Neural cell (in vitro differentiated cells): Measurements from ENCODE around the gene WNT7B. TPM values are rescaled to one million over a fixed set of nuclear protein-coding genes. Genes with fewer than 3 reads are reported as not detected.
A peak's percentile ranks its signal among the peaks of the same experiment; 100 is the strongest.

Experiments
- H2AFZ ChIP-seq: fragments of 200-600, 300-800 bp; sonication (generic), shearing (Covaris generic); 2 replicates; pipeline ENCODE4 v1.6.0; 2014; ENCODE audit warnings: low read depth, mild to moderate bottlenecking, antibody characterized with exemption, low read length, moderate library complexity
- H3F3A ChIP-seq: fragments of 200-600 bp; shearing (Covaris generic); 2 replicates; pipeline ENCODE4 v1.6.1; 2016; ENCODE audit warnings: mild to moderate bottlenecking, moderate library complexity, mixed read lengths, antibody characterized with exemption, low read length; ENCODE audit not compliant: insufficient read depth, poor library complexity, severe bottlenecking
- H3K27ac ChIP-seq: fragments of 200-600, 300-800 bp; sonication (generic), shearing (Covaris generic); 2 replicates; pipeline ENCODE4 v1.5.1; 2014; ENCODE audit warnings: mild to moderate bottlenecking, low read length, moderate library complexity
- H3K27me3 ChIP-seq: fragments of 300-800, 200-600 bp; sonication (generic), shearing (Covaris generic); 2 replicates; pipeline ENCODE4 v1.6.0; 2014; ENCODE audit warnings: mild to moderate bottlenecking, low read depth, low read length, moderate library complexity; ENCODE audit not compliant: insufficient read depth
- H3K36me3 ChIP-seq: fragments of 300-800, 200-600 bp; sonication (generic), shearing (Covaris generic); 2 replicates; pipeline ENCODE4 v1.5.1; 2014; ENCODE audit warnings: mild to moderate bottlenecking, antibody characterized with exemption, low read length, moderate library complexity; ENCODE audit not compliant: insufficient read depth
- H3K4me2 ChIP-seq: fragments of 300-800, 200-600 bp; sonication (generic), shearing (Covaris generic); 2 replicates; pipeline ENCODE4 v1.6.0; 2014; ENCODE audit warnings: mild to moderate bottlenecking, low read length
- H3K4me3 ChIP-seq: fragments of 300-800, 200-600 bp; sonication (generic), shearing (Covaris generic); 2 replicates; pipeline ENCODE4 v1.5.1; 2014; ENCODE audit warnings: mild to moderate bottlenecking, low read length, moderate library complexity
- H3K79me2 ChIP-seq: fragments of 200-600 bp; shearing (Covaris generic); replicated peaks from 2 replicates; pipeline ENCODE4 v1.6.0; 2014; ENCODE audit warnings: mild to moderate bottlenecking, low read length, moderate library complexity; ENCODE audit not compliant: insufficient read depth
- H3K9ac ChIP-seq: fragments of 300-800, 200-600 bp; sonication (generic), shearing (Covaris generic); 2 replicates; pipeline ENCODE4 v1.6.1; 2016; ENCODE audit warnings: mild to moderate bottlenecking, low read length, mixed read lengths
- H3K9me2 ChIP-seq: fragments of 200-600 bp; shearing (Covaris generic); 2 replicates; pipeline ENCODE4 v1.6.1; 2016; ENCODE audit warnings: mild to moderate bottlenecking, low read length, mixed read lengths; ENCODE audit not compliant: insufficient read depth
- H3K9me3 ChIP-seq: fragments of 200-600, 300-800 bp; sonication (generic), shearing (Covaris generic); 2 replicates; pipeline ENCODE4 v1.6.1; 2016; ENCODE audit warnings: mild to moderate bottlenecking, mixed run types, low read length, moderate library complexity, mixed read lengths
- H4K20me1 ChIP-seq: fragments of 200-600 bp; shearing (Covaris generic); 2 replicates; pipeline ENCODE4 v1.6.1; 2016; ENCODE audit warnings: mild to moderate bottlenecking, mixed run types; ENCODE audit not compliant: insufficient read depth
- CTCF ChIP-seq: fragments of 450-650 bp; IDR thresholded peaks from 2 replicates; pipeline ENCODE4 v1.5.1; 2014; ENCODE audit warnings: antibody characterized with exemption, mild to moderate bottlenecking, moderate library complexity; ENCODE audit not compliant: poor library complexity, severe bottlenecking
- EP300 ChIP-seq: fragments of 450-650 bp; conservative IDR thresholded peaks from 2 replicates; pipeline ENCODE4 v1.6.1; 2014; ENCODE audit warnings: antibody characterized with exemption, mild to moderate bottlenecking, moderate library complexity; ENCODE audit not compliant: poor library complexity, severe bottlenecking
- EZH2 ChIP-seq: fragments of 200-600, 300-800 bp; shearing (Covaris generic), sonication (generic); IDR thresholded peaks from 2 replicates; pipeline ENCODE4 v1.6.1; 2014; ENCODE audit warnings: antibody characterized with exemption, low read length, borderline replicate concordance, mild to moderate bottlenecking; ENCODE audit not compliant: insufficient read depth, poor library complexity, severe bottlenecking
- POLR2AphosphoS5 ChIP-seq: IDR thresholded peaks from 2 replicates; pipeline ENCODE4 v1.6.1; 2012
- RAD21 ChIP-seq: fragments of 450-650 bp; conservative IDR thresholded peaks from 2 replicates; pipeline ENCODE4 v1.6.1; 2014; ENCODE audit warnings: antibody characterized with exemption, mild to moderate bottlenecking, moderate library complexity
- REST ChIP-seq: IDR thresholded peaks from 2 replicates; pipeline ENCODE4 v1.6.1; 2012; ENCODE audit warnings: borderline replicate concordance
- SMC3 ChIP-seq: fragments of 450-650 bp; conservative IDR thresholded peaks from 2 replicates; pipeline ENCODE4 v1.6.1; 2014; ENCODE audit warnings: antibody characterized with exemption, mild to moderate bottlenecking, moderate library complexity; ENCODE audit not compliant: poor library complexity
- polyA plus RNA-seq: library from polyadenylated mRNA; depleted of rRNA; stranded (reverse); fragments of >200 nt; gene quantifications from 2 replicates; pipeline ENCODE4 v1.2.3, GENCODE V29; 2014

WNT7B gene
- polyA plus RNA-seq, 1 donor from 2014 or later: 0.16 TPM

- no peak for TF ChIP-seq SMC3
- no peak for TF ChIP-seq REST
- TF ChIP-seq EP300: no peak
- peak; percentile 42 for TF ChIP-seq EZH2
- TF ChIP-seq RAD21: no peak
- TF ChIP-seq POLR2AphosphoS5: no peak
- TF ChIP-seq CTCF: no peak
- Histone ChIP-seq H3K9me2 (no peaks in the 10 kb centered on the region), H3K4me2 (no peak overlapping the region), H2AFZ (no peak overlapping the region), H3K9me3 (no peaks in the 10 kb centered on the region), H3K79me2 (no peaks in the 10 kb centered on the region), H3K27me3 (peaks cover 51% of the 10 kb centered on the region), H3F3A (no peaks in the 10 kb centered on the region), H4K20me1 (no peaks in the 10 kb centered on the region), H3K4me3 (peak overlapping the region; percentile 74), H3K9ac (no peak overlapping the region), H3K27ac (no peak overlapping the region), H3K36me3 (no peaks in the 10 kb centered on the region)
Measured at GRCh38 chr22:45977551-45978274, 751 bp upstream of the WNT7B start.

GRCh38 chr22:45976254-45977002 lies 534 bp downstream of the WNT7B start:
- Histone ChIP-seq H3K9ac (peak overlapping the region; percentile 12), H2AFZ (no peak overlapping the region), H3K27me3 (peaks cover 61% of the 10 kb centered on the region), H3K4me3 (peak overlapping the region; percentile 74), H3K4me2 (peak overlapping the region; percentile 35), H4K20me1 (no peaks in the 10 kb centered on the region), H3K9me3 (no peaks in the 10 kb centered on the region), H3K79me2 (no peaks in the 10 kb centered on the region), H3K27ac (no peak overlapping the region), H3K36me3 (no peaks in the 10 kb centered on the region), H3K9me2 (no peaks in the 10 kb centered on the region), H3F3A (no peaks in the 10 kb centered on the region)
- TF ChIP-seq EZH2 (peak; percentile 57), POLR2AphosphoS5 (no peak)
